Panc1 (cell line): ENCODE measurements around the gene GPSM1. TPM values are rescaled to one million over a fixed set of nuclear protein-coding genes. Genes with fewer than 3 reads are reported as not detected.

Source experiments
- ATAC-seq: fragments of 200-7000 bp; cut with Tn5 transposase; 2 replicates; pipeline ENCODE4 v1.9.1; 2020; ENCODE audit warnings: mild to moderate bottlenecking, moderate library complexity
- BruUV-seq: library from RNA; stranded (reverse); fragments of 400-500 nt; replicated peaks from 2 replicates; lab custom pipeline; 2021; lab: Mats Ljungman, UMichigan
- CTCF ChIA-PET: fragments of 300-600 bp; sonication (Branson Sonifier 250); formaldehyde crosslinking; loops from one replicate; lab custom pipeline; 2022; ENCODE audit warnings: antibody characterized with exemption; lab: Charles Lee
- POLR2A ChIA-PET: fragments of 300-600 bp; sonication (Branson Sonifier 250); formaldehyde crosslinking; loops from one replicate; lab custom pipeline; 2022; ENCODE audit warnings: antibody characterized with exemption; lab: Charles Lee
- DNase-seq: peaks from one replicate; pipeline ENCODE4 v3.0.0-alpha.2; 2010; ENCODE audit warnings: low read depth, low spot score
- H3K27ac ChIP-seq: 2 replicates; pipeline ENCODE4 v1.5.1; 2011; ENCODE audit warnings: mild to moderate bottlenecking, low read length, inconsistent platforms
- H3K27me3 ChIP-seq: fragments of 200-500 bp; sonication (Bioruptor generic); 2 replicates; pipeline ENCODE4 v1.6.0; 2014; ENCODE audit warnings: low read length, inconsistent platforms; ENCODE audit not compliant: control insufficient read depth, insufficient read depth
- H3K36me3 ChIP-seq: fragments of 200-500 bp; sonication (Bioruptor generic); 2 replicates; pipeline ENCODE4 v1.5.1; 2014; ENCODE audit warnings: inconsistent platforms, mild to moderate bottlenecking, low read length, moderate library complexity; ENCODE audit not compliant: control insufficient read depth, insufficient read depth
- H3K4me1 ChIP-seq: 2 replicates; pipeline ENCODE4 v1.5.1; 2011; ENCODE audit warnings: inconsistent platforms, mild to moderate bottlenecking, low read length, moderate library complexity; ENCODE audit not compliant: control insufficient read depth, insufficient read depth
- H3K4me3 ChIP-seq, 2 experiments: 2 replicates each; pipeline ENCODE4 v1.5.1; 2011 to 2012; ENCODE audit warnings: low read depth in 2 of 2, low read length in 2 of 2, mild to moderate bottlenecking in 2 of 2, inconsistent platforms in 1 of 2, moderate library complexity in 1 of 2
- H3K9me3 ChIP-seq: fragments of 200-500 bp; sonication (Bioruptor generic); 2 replicates; pipeline ENCODE4 v1.5.1; 2014; ENCODE audit warnings: low read depth, mild to moderate bottlenecking, inconsistent platforms, low read length, moderate library complexity; ENCODE audit not compliant: control insufficient read depth, insufficient read depth
- POLR2AphosphoS5 ChIP-seq: IDR thresholded peaks from 2 replicates; pipeline ENCODE4 v1.6.1; 2012; ENCODE audit warnings: mild to moderate bottlenecking, low read depth, low read length, moderate library complexity
- SIN3A ChIP-seq: IDR thresholded peaks from 2 replicates; pipeline ENCODE4 v1.6.1; 2012; ENCODE audit warnings: low read depth, mild to moderate bottlenecking, low read length, moderate library complexity, borderline replicate concordance; ENCODE audit not compliant: insufficient read depth
- TCF7L2 ChIP-seq: IDR thresholded peaks from 2 replicates; pipeline ENCODE4 v1.6.1; 2011; ENCODE audit warnings: mild to moderate bottlenecking, low read depth, low read length, inconsistent platforms
- in situ Hi-C: cut with HindIII; loops from 2 replicates; pipeline ENCODE4 v1.10.0; 2016; ENCODE audit warnings: low sequenced_read_pairs, low pct_unique_long_range_greater_than_20kb
- intact Hi-C: fragments of 100-400 bp; cut with micrococcal nuclease; formaldehyde crosslinking; loops from one replicate; pipeline ENCODE4 v1.10.0; 2022; ENCODE audit not compliant: unreplicated experiment
- total RNA-seq: library from RNA; stranded (reverse); gene quantifications from one replicate; pipeline ENCODE4 v1.2.1, GENCODE V29; 2021; ENCODE audit not compliant: unreplicated experiment
- TF ChIP-seq, protein P1 (sequence below): fragments of 450-650 bp; IDR thresholded peaks from 2 replicates; pipeline ENCODE4 v1.5.1; 2017; ENCODE audit warnings: mild to moderate bottlenecking
- TF ChIP-seq, protein P2 (sequence below), 2 experiments: IDR thresholded peaks; 2 replicates each; pipeline ENCODE4 v1.6.1; 2011 to 2012; ENCODE audit warnings: low read depth in 2 of 2, control low read depth in 1 of 2, low read length in 1 of 2, mild to moderate bottlenecking in 1 of 2, moderate library complexity in 1 of 2; ENCODE audit not compliant: insufficient read depth in 1 of 2

The GPSM1 gene
- total RNA-seq, 1 experiment from 2014 or later: 14.2 TPM

DNA sequence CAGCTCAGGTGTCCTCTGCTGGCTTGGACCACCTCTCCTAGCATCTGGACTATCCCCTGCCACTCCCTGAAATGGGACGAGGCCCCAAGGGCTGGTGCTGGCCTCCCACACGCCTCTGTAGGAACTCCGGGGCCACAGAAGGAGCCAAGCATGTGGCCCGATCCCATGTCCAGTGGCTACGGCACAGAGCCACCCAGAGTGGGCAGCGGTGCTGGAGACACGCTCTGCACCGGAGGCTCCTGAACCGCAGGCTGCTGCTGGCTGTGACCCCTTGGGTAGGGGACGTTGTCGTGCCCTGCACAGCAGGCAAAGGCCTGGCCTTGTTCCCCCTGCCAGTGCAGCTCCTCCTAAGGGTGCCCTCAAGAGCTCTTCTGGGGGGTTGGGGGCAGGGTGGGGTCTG, 52.6 kb downstream of the GPSM1 start:
- H3K27ac ChIP-seq: no peak overlapping the region
- H3K4me1 ChIP-seq: no peaks in the 10 kb centered on the region
- DNase-seq (no peak), ATAC-seq (no peak)
- H3K27me3 ChIP-seq: no peaks in the 10 kb centered on the region
- TF ChIP-seq, protein P1, sequence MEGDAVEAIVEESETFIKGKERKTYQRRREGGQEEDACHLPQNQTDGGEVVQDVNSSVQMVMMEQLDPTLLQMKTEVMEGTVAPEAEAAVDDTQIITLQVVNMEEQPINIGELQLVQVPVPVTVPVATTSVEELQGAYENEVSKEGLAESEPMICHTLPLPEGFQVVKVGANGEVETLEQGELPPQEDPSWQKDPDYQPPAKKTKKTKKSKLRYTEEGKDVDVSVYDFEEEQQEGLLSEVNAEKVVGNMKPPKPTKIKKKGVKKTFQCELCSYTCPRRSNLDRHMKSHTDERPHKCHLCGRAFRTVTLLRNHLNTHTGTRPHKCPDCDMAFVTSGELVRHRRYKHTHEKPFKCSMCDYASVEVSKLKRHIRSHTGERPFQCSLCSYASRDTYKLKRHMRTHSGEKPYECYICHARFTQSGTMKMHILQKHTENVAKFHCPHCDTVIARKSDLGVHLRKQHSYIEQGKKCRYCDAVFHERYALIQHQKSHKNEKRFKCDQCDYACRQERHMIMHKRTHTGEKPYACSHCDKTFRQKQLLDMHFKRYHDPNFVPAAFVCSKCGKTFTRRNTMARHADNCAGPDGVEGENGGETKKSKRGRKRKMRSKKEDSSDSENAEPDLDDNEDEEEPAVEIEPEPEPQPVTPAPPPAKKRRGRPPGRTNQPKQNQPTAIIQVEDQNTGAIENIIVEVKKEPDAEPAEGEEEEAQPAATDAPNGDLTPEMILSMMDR: no peak
- TF ChIP-seq POLR2AphosphoS5 (no peak), SIN3A (no peak), TCF7L2 (no peak)
- TF ChIP-seq, protein P2, sequence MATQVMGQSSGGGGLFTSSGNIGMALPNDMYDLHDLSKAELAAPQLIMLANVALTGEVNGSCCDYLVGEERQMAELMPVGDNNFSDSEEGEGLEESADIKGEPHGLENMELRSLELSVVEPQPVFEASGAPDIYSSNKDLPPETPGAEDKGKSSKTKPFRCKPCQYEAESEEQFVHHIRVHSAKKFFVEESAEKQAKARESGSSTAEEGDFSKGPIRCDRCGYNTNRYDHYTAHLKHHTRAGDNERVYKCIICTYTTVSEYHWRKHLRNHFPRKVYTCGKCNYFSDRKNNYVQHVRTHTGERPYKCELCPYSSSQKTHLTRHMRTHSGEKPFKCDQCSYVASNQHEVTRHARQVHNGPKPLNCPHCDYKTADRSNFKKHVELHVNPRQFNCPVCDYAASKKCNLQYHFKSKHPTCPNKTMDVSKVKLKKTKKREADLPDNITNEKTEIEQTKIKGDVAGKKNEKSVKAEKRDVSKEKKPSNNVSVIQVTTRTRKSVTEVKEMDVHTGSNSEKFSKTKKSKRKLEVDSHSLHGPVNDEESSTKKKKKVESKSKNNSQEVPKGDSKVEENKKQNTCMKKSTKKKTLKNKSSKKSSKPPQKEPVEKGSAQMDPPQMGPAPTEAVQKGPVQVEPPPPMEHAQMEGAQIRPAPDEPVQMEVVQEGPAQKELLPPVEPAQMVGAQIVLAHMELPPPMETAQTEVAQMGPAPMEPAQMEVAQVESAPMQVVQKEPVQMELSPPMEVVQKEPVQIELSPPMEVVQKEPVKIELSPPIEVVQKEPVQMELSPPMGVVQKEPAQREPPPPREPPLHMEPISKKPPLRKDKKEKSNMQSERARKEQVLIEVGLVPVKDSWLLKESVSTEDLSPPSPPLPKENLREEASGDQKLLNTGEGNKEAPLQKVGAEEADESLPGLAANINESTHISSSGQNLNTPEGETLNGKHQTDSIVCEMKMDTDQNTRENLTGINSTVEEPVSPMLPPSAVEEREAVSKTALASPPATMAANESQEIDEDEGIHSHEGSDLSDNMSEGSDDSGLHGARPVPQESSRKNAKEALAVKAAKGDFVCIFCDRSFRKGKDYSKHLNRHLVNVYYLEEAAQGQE (IDR thresholded peaks at IDR 0.05; ENCODE audit: insufficient read depth in 1 of 2, low read depth in 2 of 2, low read length in 1 of 2): no peak
- no TSS peak for BruUV-seq
- CTCF ChIA-PET: no interaction called here
- no peak overlapping the region for H3K4me3 ChIP-seq
- no peaks in the 10 kb centered on the region for H3K9me3 ChIP-seq
- intact Hi-C loops: no loop called here
- in situ Hi-C loops: no loop called here
- H3K36me3 ChIP-seq: no peaks in the 10 kb centered on the region
- POLR2A ChIA-PET: no interaction called here

DNA sequence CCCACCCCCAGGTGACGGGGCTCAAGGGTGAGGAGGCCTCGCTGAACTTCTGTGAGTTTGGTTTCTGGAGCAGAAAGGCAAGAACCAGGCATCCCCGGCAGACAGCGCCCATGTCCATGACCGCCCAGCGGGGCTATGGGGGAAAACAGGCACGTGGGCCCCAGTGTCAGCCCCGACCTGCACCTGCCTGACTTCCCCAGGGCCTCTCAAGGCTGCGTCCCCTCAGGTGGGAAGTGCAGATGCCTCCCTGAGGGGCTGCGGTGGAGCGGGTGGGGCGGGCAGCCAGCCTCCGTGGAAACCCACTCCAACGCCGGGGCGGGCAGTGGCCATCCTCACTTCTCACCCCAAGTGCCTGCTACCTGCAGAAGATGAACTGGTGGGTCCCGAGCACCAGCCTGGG, 53.0 kb downstream of the GPSM1 start:
- POLR2A ChIA-PET: no interaction called here
- BruUV-seq: no TSS peak
- CTCF ChIA-PET: no interaction called here
- no peak overlapping the region for H3K4me3 ChIP-seq
- no peaks in the 10 kb centered on the region for H3K4me1 ChIP-seq
- in situ Hi-C loops (no loop called here), intact Hi-C loops (no loop called here)
- TF ChIP-seq SIN3A: no peak
- no peaks in the 10 kb centered on the region for H3K27me3 ChIP-seq
- H3K36me3 ChIP-seq: no peaks in the 10 kb centered on the region
- DNase-seq: no peak
- ATAC-seq: no peak
- H3K27ac ChIP-seq: no peak overlapping the region
- no peaks in the 10 kb centered on the region for H3K9me3 ChIP-seq

DNA sequence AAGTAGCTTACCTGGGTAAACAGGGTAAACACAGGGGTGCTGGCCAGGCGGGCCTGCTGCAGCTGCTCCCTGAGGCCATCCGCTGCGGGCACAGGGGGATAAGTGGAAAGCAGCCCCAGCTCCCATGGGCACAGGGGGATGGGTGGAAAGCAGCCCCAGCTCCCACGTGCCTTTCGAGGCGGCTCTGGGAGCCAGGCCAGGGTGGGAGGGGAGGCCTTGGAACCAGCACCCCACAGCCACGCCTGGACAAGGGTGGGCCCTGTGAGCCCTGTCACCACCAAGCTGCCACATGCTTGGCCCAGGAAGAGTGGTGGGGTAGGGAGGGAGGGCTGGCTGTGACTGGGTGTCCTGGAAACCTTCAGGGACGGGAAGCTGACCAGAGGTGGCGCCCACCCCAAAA, 54.0 kb downstream of the GPSM1 start:
- ATAC-seq (no peak), DNase-seq (no peak)
- in situ Hi-C loops: no loop called here
- POLR2A ChIA-PET: no interaction called here
- no peaks in the 10 kb centered on the region for H3K36me3 ChIP-seq
- no peak overlapping the region for H3K4me3 ChIP-seq
- H3K9me3 ChIP-seq: no peaks in the 10 kb centered on the region
- H3K4me1 ChIP-seq: no peaks in the 10 kb centered on the region
- intact Hi-C loops: no loop called here
- H3K27me3 ChIP-seq: no peaks in the 10 kb centered on the region
- TF ChIP-seq POLR2AphosphoS5 (no peak), SIN3A (no peak), TCF7L2 (no peak)
- TF ChIP-seq, protein P2 (IDR thresholded peaks at IDR 0.05; ENCODE audit: insufficient read depth in 1 of 2, low read depth in 2 of 2, low read length in 1 of 2): no peak
- TF ChIP-seq, protein P1: no peak
- no peak overlapping the region for H3K27ac ChIP-seq
- CTCF ChIA-PET: no interaction called here
- no TSS peak for BruUV-seq
